ENCODE data around the gene UBE3D.

- TF ChIP-seq CTCF (IDR thresholded peaks at IDR 0.05; ENCODE audit: low read depth, low read length) (no peak), POLR2A (IDR thresholded peaks at IDR 0.05; ENCODE audit: extremely low read depth, insufficient read length) (no peak)
These were observed 80.9 kb downstream of the UBE3D start for GRCh38 chr6:82984720-82985119.
